NCI-H1694 (cell line): ENCODE data around the gene NKAIN2.
"Not testable (repeated sequence)": the region's sequence is repeated elsewhere in the genome, so short reads cannot be mapped to it uniquely, and the experiment has no call there.

ENCODE experiments used
- DNase-seq: peaks from one replicate; lab custom pipeline; 2025; lab: John Stamatoyannopoulos, UW

Gene NKAIN2

GRCh38 chr6:124436803-124437202, 633.1 kb downstream of the NKAIN2 start:
- no peak for DNase-seq

GRCh38 chr6:124438546-124439065, 634.9 kb downstream of the NKAIN2 start:
- DNase-seq, result no peak

GRCh38 chr6:124441450-124441849, 637.8 kb downstream of the NKAIN2 start:
- DNase-seq, result no peak

- no peak for DNase-seq
Observed at GRCh38 chr6:124443541-124443940, 639.9 kb downstream of the NKAIN2 start.

GRCh38 chr6:124445581-124445980, 641.9 kb downstream of the NKAIN2 start:
- no peak for DNase-seq

- DNase-seq, result no peak
Observed at GRCh38 chr6:124446961-124447360, 643.3 kb downstream of the NKAIN2 start.

GRCh38 chr6:124459268-124459667, 655.6 kb downstream of the NKAIN2 start:
- no peak for DNase-seq

- DNase-seq, result no peak
Observed at GRCh38 chr6:124462750-124463149, 659.1 kb downstream of the NKAIN2 start.

GRCh38 chr6:124463271-124463670, 659.6 kb downstream of the NKAIN2 start:
- DNase-seq, result no peak

- DNase-seq, result not testable (repeated sequence)
Observed at GRCh38 chr6:124464600-124464999, 660.9 kb downstream of the NKAIN2 start.

- no peak for DNase-seq
Observed at GRCh38 chr6:124466949-124467348, 663.3 kb downstream of the NKAIN2 start.

GRCh38 chr6:124467366-124467765, 663.7 kb downstream of the NKAIN2 start:
- DNase-seq, result no peak

- DNase-seq, result no peak
Observed at GRCh38 chr6:124470803-124471202, 667.1 kb downstream of the NKAIN2 start.

- DNase-seq, result no peak
Observed at GRCh38 chr6:124475176-124475575, 671.5 kb downstream of the NKAIN2 start.

GRCh38 chr6:124478906-124479305, 675.2 kb downstream of the NKAIN2 start:
- DNase-seq, result no peak

- DNase-seq, result no peak
Observed at GRCh38 chr6:124479991-124480430, 676.3 kb downstream of the NKAIN2 start.

- no peak for DNase-seq
Observed at GRCh38 chr6:124482071-124482491, 678.4 kb downstream of the NKAIN2 start.

GRCh38 chr6:124487623-124488431, 684.2 kb downstream of the NKAIN2 start:
- DNase-seq, result no peak

- DNase-seq, result no peak
Observed at GRCh38 chr6:124490122-124490521, 686.5 kb downstream of the NKAIN2 start.

- DNase-seq, result no peak
Observed at GRCh38 chr6:124493259-124493658, 689.6 kb downstream of the NKAIN2 start.

- no peak for DNase-seq
Observed at GRCh38 chr6:124494956-124495664, 691.4 kb downstream of the NKAIN2 start.

GRCh38 chr6:124495665-124496190, 692.1 kb downstream of the NKAIN2 start:
- DNase-seq, result no peak

GRCh38 chr6:124496334-124496733, 692.7 kb downstream of the NKAIN2 start:
- DNase-seq, result no peak
